Smooth muscle cell (in vitro differentiated cells): Measurements from ENCODE around the gene OR5C1. TPM values are rescaled to one million over a fixed set of nuclear protein-coding genes. Genes with fewer than 3 reads are reported as not detected.

Experiments
- DNase-seq: peaks from one replicate; lab custom pipeline; 2025; ENCODE audit not compliant: unreplicated experiment; lab: John Stamatoyannopoulos, UW
- H2AFZ ChIP-seq: fragments of 200-600 bp; sonication (generic); 2 replicates; pipeline ENCODE4 v1.6.0; 2016; ENCODE audit warnings: antibody characterized with exemption, low read depth, mild to moderate bottlenecking
- H3F3A ChIP-seq: fragments of 200-600 bp; sonication (generic); 2 replicates; pipeline ENCODE4 v1.6.0; 2017; ENCODE audit warnings: antibody characterized with exemption, low read depth
- H3K27ac ChIP-seq: fragments of 200-600 bp; sonication (generic); 2 replicates; pipeline ENCODE4 v1.5.1; 2016; ENCODE audit warnings: low read depth, mild to moderate bottlenecking
- H3K27me3 ChIP-seq: fragments of 200-600 bp; sonication (generic); 2 replicates; pipeline ENCODE4 v1.6.1; 2016; ENCODE audit warnings: low read depth, mild to moderate bottlenecking
- H3K36me3 ChIP-seq: fragments of 200-600 bp; sonication (generic); 2 replicates; pipeline ENCODE4 v1.5.1; 2016; ENCODE audit warnings: low read depth
- H3K4me1 ChIP-seq: fragments of 200-600 bp; sonication (generic); 2 replicates; pipeline ENCODE4 v1.5.1; 2016; ENCODE audit warnings: low read depth
- H3K4me2 ChIP-seq: fragments of 200-600 bp; sonication (generic); 2 replicates; pipeline ENCODE4 v1.6.0; 2016; ENCODE audit warnings: mild to moderate bottlenecking
- H3K4me3 ChIP-seq: fragments of 200-600 bp; sonication (generic); 2 replicates; pipeline ENCODE4 v1.5.1; 2016; ENCODE audit warnings: mild to moderate bottlenecking
- H3K79me2 ChIP-seq: fragments of 200-600 bp; sonication (generic); 2 replicates; pipeline ENCODE4 v1.6.0; 2016; ENCODE audit warnings: low read depth, mild to moderate bottlenecking
- H3K9ac ChIP-seq: fragments of 200-600 bp; sonication (generic); 2 replicates; pipeline ENCODE4 v1.6.0; 2016; ENCODE audit warnings: low read depth
- H3K9me3 ChIP-seq: fragments of 200-600 bp; sonication (generic); replicated peaks from 2 replicates; pipeline ENCODE4 v1.5.1; 2016; ENCODE audit warnings: low read depth
- H4K20me1 ChIP-seq: fragments of 200-600 bp; sonication (generic); 2 replicates; pipeline ENCODE4 v1.6.0; 2016; ENCODE audit warnings: low read depth
- CTCF ChIP-seq: fragments of 200-600 bp; sonication (generic); IDR thresholded peaks from 2 replicates; pipeline ENCODE4 v1.5.1; 2017; ENCODE audit warnings: borderline replicate concordance, mild to moderate bottlenecking, antibody characterized with exemption; ENCODE audit not compliant: insufficient read depth, poor library complexity, severe bottlenecking
- WGBS: methylation state at CpG from one replicate; pipeline ENCODE4 v1.1.7; 2016; ENCODE audit warnings: low lambda C conversion rate; 5-methylcytosine and 5-hydroxymethylcytosine counted together
- polyA plus RNA-seq: library from polyadenylated mRNA; unstranded; fragments of >200 nt; fragmentation: Nextera tagmentation; extraction: Ambion mirVana; gene quantifications from 2 replicates; pipeline ENCODE4 v1.2.1, GENCODE V29; 2016
- total RNA-seq: library from RNA; depleted of rRNA; stranded (reverse); fragments of >200 nt; gene quantifications from 2 replicates; pipeline ENCODE4 v1.2.3, GENCODE V29; 2014

The OR5C1 gene
- total and polyA plus RNA-seq, 2 experiments from 2014 or later = not detected

GRCh38 chr9:122777052-122777451, 11.7 kb upstream of the OR5C1 start:
- Histone ChIP-seq H3K36me3 (no peaks in the 10 kb centered on the region), H3K4me2 (no peak overlapping the region), H3F3A (no peaks in the 10 kb centered on the region), H3K9me3 (peaks cover 7% of the 10 kb centered on the region), H2AFZ (no peak overlapping the region), H3K27me3 (no peaks in the 10 kb centered on the region), H3K4me1 (no peaks in the 10 kb centered on the region), H3K9ac (no peak overlapping the region), H4K20me1 (no peaks in the 10 kb centered on the region), H3K79me2 (no peaks in the 10 kb centered on the region), H3K27ac (no peak overlapping the region), H3K4me3 (no peak overlapping the region)
- WGBS = 76% methylated on average over 8 of the region's 8 CpGs
- DNase-seq = no peak
- TF ChIP-seq CTCF = no peak

GRCh38 chr9:122777935-122778627, 10.7 kb upstream of the OR5C1 start:
- Histone ChIP-seq H2AFZ (no peak overlapping the region), H3K4me1 (no peaks in the 10 kb centered on the region), H3K27ac (no peak overlapping the region), H3F3A (no peaks in the 10 kb centered on the region), H3K27me3 (no peaks in the 10 kb centered on the region), H3K4me2 (no peak overlapping the region), H3K4me3 (no peak overlapping the region), H3K79me2 (no peaks in the 10 kb centered on the region), H3K9ac (no peak overlapping the region), H4K20me1 (no peaks in the 10 kb centered on the region), H3K36me3 (no peaks in the 10 kb centered on the region), H3K9me3 (peaks cover 7% of the 10 kb centered on the region)
- DNase-seq = no peak
- 75% methylated on average over 3 of the region's 3 CpGs for WGBS
- TF ChIP-seq CTCF = no peak

- H2AFZ ChIP-seq = no peak overlapping the region
- H3K4me1 ChIP-seq = no peaks in the 10 kb centered on the region
- no peaks in the 10 kb centered on the region for H3K79me2 ChIP-seq
- DNase-seq = no peak
- peaks cover 7% of the 10 kb centered on the region for H3K9me3 ChIP-seq
- H3K27ac ChIP-seq = no peak overlapping the region
- no peaks in the 10 kb centered on the region for H4K20me1 ChIP-seq
- no peak overlapping the region for H3K4me3 ChIP-seq
- 60% methylated on average over 3 of the region's 3 CpGs for WGBS
- no peaks in the 10 kb centered on the region for H3K27me3 ChIP-seq
- H3F3A ChIP-seq = no peaks in the 10 kb centered on the region
- H3K4me2 ChIP-seq = no peak overlapping the region
- H3K36me3 ChIP-seq = no peaks in the 10 kb centered on the region
- TF ChIP-seq CTCF = no peak
- H3K9ac ChIP-seq = no peak overlapping the region
Observed at GRCh38 chr9:122779181-122779580, 9.6 kb upstream of the OR5C1 start.

GRCh38 chr9:122780026-122780425, 8.7 kb upstream of the OR5C1 start:
- Histone ChIP-seq H3K27ac (no peak overlapping the region), H3K4me3 (no peak overlapping the region), H3K4me1 (no peaks in the 10 kb centered on the region), H3K9me3 (peaks cover under 1% of the 10 kb centered on the region), H3K79me2 (no peaks in the 10 kb centered on the region), H3K9ac (no peak overlapping the region), H3K36me3 (no peaks in the 10 kb centered on the region), H3F3A (no peaks in the 10 kb centered on the region), H3K4me2 (no peak overlapping the region), H2AFZ (no peak overlapping the region), H3K27me3 (no peaks in the 10 kb centered on the region), H4K20me1 (no peaks in the 10 kb centered on the region)
- no peak for DNase-seq
- WGBS = 43% methylated on average over 4 of the region's 4 CpGs
- TF ChIP-seq CTCF = no peak
